ENCODE data around the gene ITFG1.

GRCh38 chr16:47262938-47263337, 197.9 kb downstream of the ITFG1 start:
- TF ChIP-seq CTCF (IDR thresholded peaks at IDR 0.05) (no peak), POLR2A (IDR thresholded peaks at IDR 0.05) (no peak)

Measured in breast epithelium (tissue), 3 donors.